H9 (cell line): ENCODE data around the gene GABARAP. TPM values are rescaled to one million over a fixed set of nuclear protein-coding genes. Genes with fewer than 3 reads are reported as not detected.

Experiments
- DNase-seq: peaks from one replicate; pipeline ENCODE4 v3.0.0-alpha.2; 2017
- H2AFZ ChIP-seq: one replicate; pipeline ENCODE4 v1.6.1; 2013; ENCODE audit warnings: mild to moderate bottlenecking, low read length, control low read depth, moderate library complexity
- H2AK5ac ChIP-seq: 2 replicates; pipeline ENCODE4 v1.6.1; 2013; ENCODE audit warnings: low read length, control low read depth, mixed read lengths; ENCODE audit not compliant: insufficient read length
- H2BK120ac ChIP-seq: one replicate; pipeline ENCODE4 v1.6.1; 2013; ENCODE audit warnings: low read depth, mild to moderate bottlenecking, low read length, control low read depth, inconsistent platforms; ENCODE audit not compliant: poor library complexity, severe bottlenecking
- H2BK12ac ChIP-seq: 2 replicates; pipeline ENCODE4 v1.6.1; 2013; ENCODE audit warnings: low read length, control low read depth, mixed read lengths, low read depth; ENCODE audit not compliant: insufficient read length
- H2BK15ac ChIP-seq: 2 replicates; pipeline ENCODE4 v1.6.1; 2013; ENCODE audit warnings: low read depth, low read length, control low read depth
- H2BK20ac ChIP-seq: one replicate; pipeline ENCODE4 v1.6.1; 2013; ENCODE audit warnings: low read depth, mild to moderate bottlenecking, low read length, control low read depth, inconsistent platforms; ENCODE audit not compliant: poor library complexity, severe bottlenecking
- H2BK5ac ChIP-seq: 2 replicates; pipeline ENCODE4 v1.6.1; 2013; ENCODE audit warnings: low read length, control low read depth, mixed read lengths; ENCODE audit not compliant: insufficient read length
- H3K14ac ChIP-seq: 2 replicates; pipeline ENCODE4 v1.6.1; 2013; ENCODE audit warnings: low read length, control low read depth; ENCODE audit not compliant: insufficient read depth
- H3K18ac ChIP-seq: 2 replicates; pipeline ENCODE4 v1.6.1; 2013; ENCODE audit warnings: low read depth, mild to moderate bottlenecking, mixed read lengths, low read length, control low read depth; ENCODE audit not compliant: insufficient read length
- H3K23ac ChIP-seq: 2 replicates; pipeline ENCODE4 v1.6.1; 2013; ENCODE audit warnings: low read length, control low read depth, mixed read lengths, low read depth; ENCODE audit not compliant: insufficient read length
- H3K23me2 ChIP-seq: 2 replicates; pipeline ENCODE4 v1.6.1; 2013; ENCODE audit warnings: low read depth, mild to moderate bottlenecking, mixed read lengths, low read length, control low read depth; ENCODE audit not compliant: insufficient read length, poor library complexity, severe bottlenecking
- H3K27ac ChIP-seq: 2 replicates; pipeline ENCODE4 v1.5.1; 2013; ENCODE audit warnings: low read length, control low read depth, mixed read lengths, low read depth; ENCODE audit not compliant: insufficient read length
- H3K27me3 ChIP-seq: 2 replicates; pipeline ENCODE4 v1.6.1; 2013; ENCODE audit warnings: low read length, control low read depth, inconsistent platforms; ENCODE audit not compliant: insufficient read depth
- H3K4ac ChIP-seq: 2 replicates; pipeline ENCODE4 v1.6.1; 2013; ENCODE audit warnings: low read depth, mild to moderate bottlenecking, control low read depth, inconsistent platforms, low read length, moderate library complexity
- H3K4me1 ChIP-seq: 2 replicates; pipeline ENCODE4 v1.6.1; 2013; ENCODE audit warnings: low read length, control low read depth, inconsistent platforms; ENCODE audit not compliant: insufficient read depth
- H3K4me2 ChIP-seq: 2 replicates; pipeline ENCODE4 v1.6.1; 2013; ENCODE audit warnings: low read length, control low read depth, mixed read lengths; ENCODE audit not compliant: insufficient read length, insufficient read depth
- H3K56ac ChIP-seq: 2 replicates; pipeline ENCODE4 v1.6.1; 2013; ENCODE audit warnings: low read depth, mild to moderate bottlenecking, mixed read lengths, low read length, control low read depth; ENCODE audit not compliant: insufficient read length
- H3K79me1 ChIP-seq: 2 replicates; pipeline ENCODE4 v1.6.1; 2013; ENCODE audit warnings: low read depth, mild to moderate bottlenecking, moderate library complexity, low read length, control low read depth, inconsistent platforms; ENCODE audit not compliant: insufficient read depth, poor library complexity, severe bottlenecking
- H3K79me2 ChIP-seq: 2 replicates; pipeline ENCODE4 v1.6.1; 2013; ENCODE audit warnings: low read length, control low read depth, inconsistent platforms; ENCODE audit not compliant: insufficient read depth
- H3K9ac ChIP-seq: 2 replicates; pipeline ENCODE4 v1.6.1; 2013; ENCODE audit warnings: low read length, control low read depth, mixed read lengths; ENCODE audit not compliant: insufficient read length; ENCODE audit errors: extremely low read depth
- H3K9me3 ChIP-seq: one replicate; pipeline ENCODE4 v1.6.1; 2013; ENCODE audit warnings: low read depth, low read length, inconsistent platforms; ENCODE audit not compliant: control insufficient read depth
- H3T11ph ChIP-seq: one replicate; pipeline ENCODE4 v1.6.1; 2013; ENCODE audit warnings: mild to moderate bottlenecking, low read length, control low read depth, inconsistent platforms
- H4K20me1 ChIP-seq: one replicate; pipeline ENCODE4 v1.6.1; 2013; ENCODE audit not compliant: control insufficient read depth, insufficient read length, insufficient read depth
- H4K5ac ChIP-seq: 2 replicates; pipeline ENCODE4 v1.6.1; 2013; ENCODE audit warnings: low read depth, mild to moderate bottlenecking, mixed read lengths, low read length, control low read depth; ENCODE audit not compliant: insufficient read length
- H4K8ac ChIP-seq: replicated peaks from 2 replicates; pipeline ENCODE4 v1.6.1; 2013; ENCODE audit warnings: low read length, control low read depth, mixed read lengths, low read depth; ENCODE audit not compliant: insufficient read length
- H4K91ac ChIP-seq: 2 replicates; pipeline ENCODE4 v1.6.1; 2013; ENCODE audit warnings: low read depth, mild to moderate bottlenecking, moderate library complexity, mixed read lengths, low read length, control low read depth; ENCODE audit not compliant: insufficient read length
- H3K27ac Mint-ChIP-seq, 3 experiments: 2 replicates in 2 of 3; 3 replicates in 1 of 3; pipeline ENCODE4 v1.8.0; 2020 to 2021; ENCODE audit warnings: mixed read lengths in 3 of 3, mild to moderate bottlenecking in 1 of 3, moderate library complexity in 1 of 3
- H3K27me3 Mint-ChIP-seq: 2 replicates; pipeline ENCODE4 v1.8.0; 2021; ENCODE audit warnings: low read depth, mild to moderate bottlenecking, moderate library complexity, mixed read lengths
- H3K36me3 Mint-ChIP-seq, 3 experiments: 2 replicates in 2 of 3; 3 replicates in 1 of 3; pipeline ENCODE4 v1.8.0; 2020 to 2021; ENCODE audit warnings: low read depth in 3 of 3, mixed read lengths in 3 of 3; ENCODE audit not compliant: insufficient read depth in 1 of 3
- H3K4me1 Mint-ChIP-seq, 2 experiments: 2 replicates each; pipeline ENCODE4 v1.8.0; 2020; ENCODE audit warnings: mixed read lengths in 2 of 2
- H3K4me3 Mint-ChIP-seq, 2 experiments: 2 replicates in 1 of 2; 3 replicates in 1 of 2; pipeline ENCODE4 v1.8.0; 2020 to 2021; ENCODE audit warnings: mild to moderate bottlenecking in 2 of 2, mixed read lengths in 2 of 2, moderate library complexity in 1 of 2
- H3K9me3 Mint-ChIP-seq, 2 experiments: 2 replicates in 1 of 2; 3 replicates in 1 of 2; pipeline ENCODE4 v1.8.0; 2020; ENCODE audit warnings: mild to moderate bottlenecking in 2 of 2, mixed read lengths in 2 of 2, moderate library complexity in 1 of 2
- CTCF ChIP-seq: fragments of 200-600 bp; sonication (generic); conservative IDR thresholded peaks from 3 replicates; pipeline ENCODE4 v1.8.0; 2021; ENCODE audit warnings: antibody characterized with exemption, mild to moderate bottlenecking
- WGBS: extraction: QIAGEN DNeasy Blood & Tissue Kit; methylation state at CpG from one replicate; pipeline ENCODE4 v1.1.7; 2013; ENCODE audit warnings: missing lambda C conversion rate, low lambda C conversion rate, mixed read lengths; ENCODE audit not compliant: insufficient read length; ENCODE audit errors: extremely low coverage; 5-methylcytosine and 5-hydroxymethylcytosine counted together
- total RNA-seq: library from RNA; stranded (reverse); gene quantifications from 2 replicates; pipeline ENCODE4 v1.2.1, GENCODE V29; 2021

GABARAP gene
- total RNA-seq, 1 experiment from 2014 or later, result 261 TPM

- peak overlapping the region in 1 of 3 experiments; percentile 88; a peak in 3 of 7 replicates for H3K27ac Mint-ChIP-seq
- no peak overlapping the region for H2BK120ac ChIP-seq
- no peak overlapping the region for H3K18ac ChIP-seq
- no peaks in the 10 kb centered on the region for H3K27me3 ChIP-seq
- no peak overlapping the region for H2AFZ ChIP-seq
- H3K27ac ChIP-seq, result no peak overlapping the region
- H4K20me1 ChIP-seq, result no peaks in the 10 kb centered on the region
- TF ChIP-seq CTCF, result no peak
- peaks cover 8% of the 10 kb centered on the region; the same call in 1 of the 2 replicates for H3K79me2 ChIP-seq
- peaks cover 4% of the 10 kb centered on the region; the same call in 1 of the 2 replicates for H3K4me1 ChIP-seq
- peaks cover 0 to 4% of the 10 kb centered on the region in 2 experiments; a peak in 1 of 5 replicates for H3K9me3 Mint-ChIP-seq
- no peak overlapping the region for H3K56ac ChIP-seq
- no peak overlapping the region for H2BK12ac ChIP-seq
- H3K9ac ChIP-seq, result no peak overlapping the region
- H4K8ac ChIP-seq, result no peak overlapping the region
- H3K9me3 ChIP-seq, result no peaks in the 10 kb centered on the region
- H2BK15ac ChIP-seq, result no peak overlapping the region
- no peak overlapping the region for H3K14ac ChIP-seq
- H4K5ac ChIP-seq, result no peak overlapping the region
- no CpG with 5 or more reads among the region's 6 CpGs for WGBS
- H3K4me1 Mint-ChIP-seq, result peaks cover 22 to 35% of the 10 kb centered on the region in 2 experiments
- H2BK20ac ChIP-seq, result no peak overlapping the region
- no peak overlapping the region for H4K91ac ChIP-seq
- H3K36me3 Mint-ChIP-seq, result peaks cover 19 to 57% (median 44%) of the 10 kb centered on the region in 3 experiments
- H3K4me3 Mint-ChIP-seq, result peak overlapping the region; percentile 59 to 86
- H2AK5ac ChIP-seq, result no peak overlapping the region
- no peak for DNase-seq
- peaks cover 2% of the 10 kb centered on the region for H3K27me3 Mint-ChIP-seq
- no peak overlapping the region for H3K4ac ChIP-seq
- H3K23me2 ChIP-seq, result peaks cover 25% of the 10 kb centered on the region
- H3T11ph ChIP-seq, result no peak overlapping the region
- H3K4me2 ChIP-seq, result no peak overlapping the region
- H3K79me1 ChIP-seq, result no peaks in the 10 kb centered on the region
- no peak overlapping the region for H2BK5ac ChIP-seq
- no peak overlapping the region for H3K23ac ChIP-seq
These were observed 17.3 kb upstream of the GABARAP start for GRCh38 chr17:7259555-7259889.
